Stimulated activated naive B cell treated with anti-CD40 and anti-IgM and Interleukin-4, amounts not matched to agents 10 μg/mL and 1 μg/mL and 100 μg/mL, for 72 hours (primary cell): ENCODE measurements around the gene CTSC.
A peak's percentile ranks its signal among the peaks of the same experiment; 100 is the strongest.

Experiments
- ATAC-seq, 2 donors: fragments of 150-1000 bp; cut with Tn5 transposase; replicated peaks; 2 replicates each; pipeline ENCODE4 v1.10.0; 2021; ENCODE audit warnings: moderate library complexity in 1 of 2
- DNase-seq: peaks from one replicate; pipeline ENCODE4 v3.0.0; 2021
- H3K27ac Mint-ChIP-seq: one replicate; pipeline ENCODE4 v1.8.0; 2022; ENCODE audit warnings: mild to moderate bottlenecking, mixed read lengths
- H3K27me3 Mint-ChIP-seq, 2 donors: one replicate each; pipeline ENCODE4 v1.8.0; 2022; ENCODE audit warnings: mixed read lengths in 2 of 2
- H3K36me3 Mint-ChIP-seq, 2 donors: one replicate each; pipeline ENCODE4 v1.8.0; 2022; ENCODE audit warnings: mixed read lengths in 2 of 2, mild to moderate bottlenecking in 1 of 2
- H3K4me1 Mint-ChIP-seq, 2 donors: one replicate each; pipeline ENCODE4 v1.8.0; 2022; ENCODE audit warnings: mixed read lengths in 2 of 2, mild to moderate bottlenecking in 1 of 2
- H3K4me3 Mint-ChIP-seq, 2 donors: one replicate each; pipeline ENCODE4 v1.8.0; 2022; ENCODE audit warnings: mild to moderate bottlenecking in 2 of 2, mixed read lengths in 2 of 2, moderate library complexity in 1 of 2
- H3K9me3 Mint-ChIP-seq, 2 donors: one replicate each; pipeline ENCODE4 v1.8.0; 2022; ENCODE audit warnings: mixed read lengths in 2 of 2, mild to moderate bottlenecking in 1 of 2

Gene CTSC

GRCh38 chr11:88320149-88320559 lies 17.4 kb downstream of the CTSC start:
- Mint-ChIP-seq H3K4me1 (peaks cover 4 to 12% of the 10 kb centered on the region in 2 donors), H3K36me3 (peaks cover 35 to 48% of the 10 kb centered on the region in 2 donors), H3K27ac (no peak overlapping the region), H3K27me3 (no peaks in the 10 kb centered on the region), H3K4me3 (no peak overlapping the region), H3K9me3 (peaks cover 0 to 4% of the 10 kb centered on the region in 2 donors)
- DNase-seq: no peak
- no peak for ATAC-seq

GRCh38 chr11:88318017-88318416 lies 19.5 kb downstream of the CTSC start:
- Mint-ChIP-seq H3K36me3 (peaks cover 18 to 37% of the 10 kb centered on the region in 2 donors), H3K4me3 (no peak overlapping the region), H3K9me3 (peaks cover 0 to 2% of the 10 kb centered on the region in 2 donors), H3K27me3 (no peaks in the 10 kb centered on the region), H3K4me1 (peaks cover 2 to 6% of the 10 kb centered on the region in 2 donors), H3K27ac (no peak overlapping the region)
- DNase-seq: no peak
- ATAC-seq: no peak

- Mint-ChIP-seq H3K36me3 (peaks cover 14 to 35% of the 10 kb centered on the region in 2 donors), H3K4me1 (peaks cover 2 to 6% of the 10 kb centered on the region in 2 donors), H3K9me3 (peaks cover 0 to 2% of the 10 kb centered on the region in 2 donors), H3K4me3 (no peak overlapping the region), H3K27me3 (no peaks in the 10 kb centered on the region), H3K27ac (no peak overlapping the region)
- no peak for ATAC-seq
- DNase-seq: no peak
Measured at GRCh38 chr11:88317536-88317935, 20.0 kb downstream of the CTSC start.

- no peak overlapping the region for H3K27ac Mint-ChIP-seq
Measured at GRCh38 chr11:88315981-88316441, 21.5 kb downstream of the CTSC start.

GRCh38 chr11:88315015-88315414 lies 22.5 kb downstream of the CTSC start:
- DNase-seq (no peak), ATAC-seq (no peak)
- H3K4me1 Mint-ChIP-seq: peaks cover 0 to 1% of the 10 kb centered on the region in 2 donors
- peaks cover 9 to 26% of the 10 kb centered on the region in 2 donors for H3K36me3 Mint-ChIP-seq
- no peaks in the 10 kb centered on the region for H3K27me3 Mint-ChIP-seq
- no peak overlapping the region for H3K27ac Mint-ChIP-seq
- no peak overlapping the region for H3K4me3 Mint-ChIP-seq
- no peaks in the 10 kb centered on the region for H3K9me3 Mint-ChIP-seq

More at GRCh38 chr11:88315981-88316441, 21.5 kb downstream of the CTSC start:
- Mint-ChIP-seq H3K36me3 (peaks cover 8 to 29% of the 10 kb centered on the region in 2 donors), H3K9me3 (no peaks in the 10 kb centered on the region), H3K4me3 (no peak overlapping the region), H3K4me1 (peaks cover 0 to 6% of the 10 kb centered on the region in 2 donors), H3K27me3 (no peaks in the 10 kb centered on the region)
- ATAC-seq: no peak
- DNase-seq: no peak

GRCh38 chr11:88313441-88313840 lies 24.1 kb downstream of the CTSC start:
- DNase-seq (no peak), ATAC-seq (no peak)
- Mint-ChIP-seq H3K27me3 (no peaks in the 10 kb centered on the region), H3K27ac (no peak overlapping the region), H3K36me3 (peaks cover 13 to 33% of the 10 kb centered on the region in 2 donors), H3K4me3 (no peak overlapping the region), H3K4me1 (no peaks in the 10 kb centered on the region), H3K9me3 (no peaks in the 10 kb centered on the region)

GRCh38 chr11:88312628-88313027 lies 24.9 kb downstream of the CTSC start:
- no peaks in the 10 kb centered on the region for H3K27me3 Mint-ChIP-seq
- H3K4me1 Mint-ChIP-seq: peaks cover 0 to 4% of the 10 kb centered on the region in 2 donors
- no peaks in the 10 kb centered on the region for H3K9me3 Mint-ChIP-seq
- H3K27ac Mint-ChIP-seq: no peak overlapping the region
- no peak overlapping the region for H3K4me3 Mint-ChIP-seq
- H3K36me3 Mint-ChIP-seq: peaks cover 19 to 40% of the 10 kb centered on the region in 2 donors
- DNase-seq (no peak), ATAC-seq (no peak)

GRCh38 chr11:88310246-88310645 lies 27.3 kb downstream of the CTSC start:
- Mint-ChIP-seq H3K27me3 (no peaks in the 10 kb centered on the region), H3K36me3 (peaks cover 35 to 56% of the 10 kb centered on the region in 2 donors), H3K9me3 (no peaks in the 10 kb centered on the region), H3K4me1 (peaks cover 2 to 5% of the 10 kb centered on the region in 2 donors), H3K27ac (no peak overlapping the region), H3K4me3 (no peak overlapping the region)
- DNase-seq (no peak), ATAC-seq (no peak)

- H3K27me3 Mint-ChIP-seq: no peaks in the 10 kb centered on the region
- H3K4me1 Mint-ChIP-seq: peaks cover 2 to 5% of the 10 kb centered on the region in 2 donors
- peaks cover 42 to 59% of the 10 kb centered on the region in 2 donors for H3K36me3 Mint-ChIP-seq
- no peak overlapping the region for H3K4me3 Mint-ChIP-seq
- H3K27ac Mint-ChIP-seq: no peak overlapping the region
- H3K9me3 Mint-ChIP-seq: no peaks in the 10 kb centered on the region
- ATAC-seq (no peak), DNase-seq (no peak)
Measured at GRCh38 chr11:88308576-88308975, 29.0 kb downstream of the CTSC start.

GRCh38 chr11:88307749-88308425 lies 29.6 kb downstream of the CTSC start:
- Mint-ChIP-seq H3K9me3 (no peaks in the 10 kb centered on the region), H3K4me1 (peaks cover 2 to 5% of the 10 kb centered on the region in 2 donors), H3K4me3 (no peak overlapping the region), H3K27ac (no peak overlapping the region), H3K27me3 (no peaks in the 10 kb centered on the region), H3K36me3 (peaks cover 45 to 64% of the 10 kb centered on the region in 2 donors)
- ATAC-seq (no peak), DNase-seq (no peak)

- no peaks in the 10 kb centered on the region for H3K27me3 Mint-ChIP-seq
- H3K4me1 Mint-ChIP-seq: peaks cover 3 to 11% of the 10 kb centered on the region in 2 donors
- H3K4me3 Mint-ChIP-seq: no peak overlapping the region
- no peaks in the 10 kb centered on the region for H3K9me3 Mint-ChIP-seq
- ATAC-seq (no peak), DNase-seq (no peak)
- peaks cover 42 to 63% of the 10 kb centered on the region in 2 donors for H3K36me3 Mint-ChIP-seq
- no peak overlapping the region for H3K27ac Mint-ChIP-seq
Measured at GRCh38 chr11:88306785-88307184, 30.8 kb downstream of the CTSC start.

GRCh38 chr11:88305430-88305829 lies 32.1 kb downstream of the CTSC start:
- Mint-ChIP-seq H3K27me3 (no peaks in the 10 kb centered on the region), H3K36me3 (peaks cover 40 to 69% of the 10 kb centered on the region in 2 donors), H3K27ac (no peak overlapping the region), H3K4me1 (peaks cover 8 to 23% of the 10 kb centered on the region in 2 donors), H3K4me3 (no peak overlapping the region), H3K9me3 (no peaks in the 10 kb centered on the region)
- ATAC-seq (no peak), DNase-seq (no peak)

- H3K9me3 Mint-ChIP-seq: no peaks in the 10 kb centered on the region
- no peak overlapping the region for H3K4me3 Mint-ChIP-seq
- no peak overlapping the region for H3K27ac Mint-ChIP-seq
- peaks cover 8 to 23% of the 10 kb centered on the region in 2 donors for H3K4me1 Mint-ChIP-seq
- DNase-seq (no peak), ATAC-seq (no peak)
- no peaks in the 10 kb centered on the region for H3K27me3 Mint-ChIP-seq
- H3K36me3 Mint-ChIP-seq: peaks cover 40 to 71% of the 10 kb centered on the region in 2 donors
Measured at GRCh38 chr11:88304352-88304751, 33.2 kb downstream of the CTSC start.

- ATAC-seq (no peak), DNase-seq (no peak)
- H3K4me3 Mint-ChIP-seq: no peak overlapping the region
- peaks cover 37 to 69% of the 10 kb centered on the region in 2 donors for H3K36me3 Mint-ChIP-seq
- H3K9me3 Mint-ChIP-seq: no peaks in the 10 kb centered on the region
- peaks cover 8 to 23% of the 10 kb centered on the region in 2 donors for H3K4me1 Mint-ChIP-seq
- H3K27ac Mint-ChIP-seq: no peak overlapping the region
- no peaks in the 10 kb centered on the region for H3K27me3 Mint-ChIP-seq
Measured at GRCh38 chr11:88303037-88303436, 34.5 kb downstream of the CTSC start.

- DNase-seq (peak; percentile 40), ATAC-seq (peak; percentile 89)
- no peaks in the 10 kb centered on the region for H3K27me3 Mint-ChIP-seq
- H3K4me1 Mint-ChIP-seq: peaks cover 8 to 18% of the 10 kb centered on the region in 2 donors
- H3K27ac Mint-ChIP-seq: peak overlapping the region; percentile 26
- H3K4me3 Mint-ChIP-seq: peak overlapping the region in 1 of 2 donors; percentile 5
- H3K9me3 Mint-ChIP-seq: no peaks in the 10 kb centered on the region
- H3K36me3 Mint-ChIP-seq: peaks cover 35 to 63% of the 10 kb centered on the region in 2 donors
Measured at GRCh38 chr11:88301488-88302140, 35.9 kb downstream of the CTSC start.
